ENCODE data around the gene RPLP2.
A peak's percentile ranks its signal among the peaks of the same experiment; 100 is the strongest.

The RPLP2 gene

DNA sequence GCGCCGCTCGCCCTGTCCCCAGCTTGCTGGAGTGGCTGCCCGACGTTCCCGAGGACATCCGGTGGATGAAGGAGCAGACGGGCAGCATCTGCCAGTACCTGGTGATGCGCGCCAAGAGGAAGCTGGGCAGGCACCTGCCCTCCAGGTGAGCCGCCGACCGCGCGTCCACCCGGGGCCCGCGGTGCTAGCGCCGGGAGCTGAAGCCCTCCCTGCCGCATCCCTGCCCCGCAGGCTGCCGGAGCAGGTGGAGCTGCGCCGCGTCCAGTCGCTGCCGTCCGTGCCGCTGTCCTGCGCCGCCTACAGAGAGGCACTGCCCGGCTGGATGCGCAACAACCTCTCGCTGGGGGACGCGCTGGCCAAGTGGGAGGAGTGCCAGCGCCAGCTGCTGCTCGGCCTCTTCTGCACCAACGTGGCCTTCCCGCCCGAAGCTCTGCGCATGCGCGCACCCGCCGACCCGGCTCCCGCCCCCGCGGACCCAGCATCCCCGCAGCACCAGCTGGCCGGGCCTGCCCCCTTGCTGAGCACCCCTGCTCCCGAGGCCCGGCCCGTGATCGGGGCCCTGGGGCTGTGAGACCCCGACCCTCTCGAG lies 14.6 kb downstream of the RPLP2 start:
- DNase-seq (ENCODE audit: low read depth): no peak

DNA sequence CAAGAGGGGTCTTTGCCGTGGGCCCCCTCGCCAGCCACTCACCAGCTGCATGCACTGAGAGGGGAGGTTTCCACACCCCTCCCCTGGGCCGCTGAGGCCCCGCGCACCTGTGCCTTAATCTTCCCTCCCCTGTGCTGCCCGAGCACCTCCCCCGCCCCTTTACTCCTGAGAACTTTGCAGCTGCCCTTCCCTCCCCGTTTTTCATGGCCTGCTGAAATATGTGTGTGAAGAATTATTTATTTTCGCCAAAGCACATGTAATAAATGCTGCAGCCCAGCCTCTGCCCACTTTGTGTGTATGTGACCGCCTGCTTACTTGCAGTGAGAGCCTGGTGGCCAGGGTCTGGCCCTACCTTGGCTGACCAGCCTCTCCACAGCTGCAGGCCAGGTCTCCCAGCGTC lies 15.2 kb downstream of the RPLP2 start:
- DNase-seq (ENCODE audit: low read depth): no peak

DNA sequence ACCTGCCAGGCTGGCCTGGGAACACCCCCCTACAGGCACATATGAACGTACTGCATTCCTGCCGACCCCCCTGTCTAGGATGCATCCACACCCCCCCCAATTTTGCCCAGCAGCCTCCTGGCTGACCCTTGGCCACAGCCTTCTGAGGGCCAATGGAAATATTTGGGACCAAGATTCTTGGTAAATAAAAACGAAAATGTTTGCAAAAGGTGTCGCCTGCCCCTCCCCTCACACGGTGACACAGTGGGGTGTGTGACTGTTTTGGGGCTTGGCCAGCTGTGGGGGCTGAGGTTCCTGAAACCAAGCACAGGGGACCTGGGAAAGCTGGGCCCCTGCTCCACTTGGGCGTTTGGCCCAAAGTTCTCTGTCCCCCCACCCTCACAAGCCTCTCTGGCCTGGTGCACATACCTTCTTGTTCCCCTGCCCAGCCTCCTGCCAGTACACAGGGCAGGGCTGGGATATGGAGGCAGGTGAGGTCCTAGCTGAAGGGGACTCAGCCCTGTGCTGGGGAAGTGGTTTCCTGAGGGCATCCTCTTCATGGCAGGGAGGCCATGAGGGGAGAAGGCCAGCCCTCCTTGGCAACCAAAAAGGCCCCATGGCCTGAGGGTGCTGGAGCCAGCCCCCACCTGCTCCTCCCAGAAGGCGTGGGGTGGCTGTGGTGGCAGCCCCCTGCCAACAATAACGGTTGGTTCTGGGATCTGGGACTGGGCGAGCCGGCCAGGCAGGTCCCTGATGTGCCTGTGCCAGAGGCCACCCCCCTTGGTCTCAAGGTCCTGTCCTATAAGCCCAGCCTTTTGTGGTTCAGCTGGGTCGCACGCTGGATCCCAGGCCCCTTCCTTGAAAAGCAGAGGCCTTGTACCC lies 15.8 kb downstream of the RPLP2 start:
- DNase-seq (ENCODE audit: low read depth): no peak

DNA sequence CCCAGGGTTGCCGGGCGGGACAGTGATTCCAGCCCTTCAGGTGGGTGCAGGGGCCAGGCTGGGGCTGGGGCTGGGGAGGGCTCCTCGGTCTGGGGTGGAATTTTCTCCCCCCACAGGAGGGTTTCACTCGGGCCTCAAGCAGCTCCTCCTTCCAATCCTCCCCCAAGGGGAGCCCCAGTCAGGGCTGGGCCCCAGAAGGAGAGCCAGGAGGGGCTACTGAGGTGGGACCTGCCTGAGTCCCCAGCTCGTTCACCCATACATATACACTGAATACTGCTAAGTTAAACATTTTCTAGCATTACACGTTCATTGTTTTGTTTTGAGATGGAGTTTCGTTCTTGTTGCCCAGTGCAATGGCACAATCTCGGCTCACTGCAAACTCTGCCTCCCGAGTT lies 16.5 kb downstream of the RPLP2 start:
- DNase-seq (ENCODE audit: low read depth): no peak

DNA sequence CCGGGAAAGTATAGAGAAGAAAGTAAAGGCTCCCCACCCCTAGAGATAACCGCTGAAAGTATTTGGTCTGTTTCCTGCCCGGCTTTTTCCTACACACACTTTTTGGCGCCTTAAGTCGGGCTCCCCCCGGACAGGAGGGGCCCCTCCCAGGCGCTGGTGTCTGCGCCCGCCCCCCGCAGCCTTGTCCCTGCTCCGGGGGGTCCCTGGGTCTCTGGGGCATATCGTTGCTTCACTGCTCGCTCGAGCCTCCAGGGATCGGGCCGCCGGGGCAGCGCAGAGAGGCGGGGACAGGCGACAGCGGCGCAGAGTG lies 17.0 kb downstream of the RPLP2 start:
- DNase-seq (ENCODE audit: low read depth): no peak

DNA sequence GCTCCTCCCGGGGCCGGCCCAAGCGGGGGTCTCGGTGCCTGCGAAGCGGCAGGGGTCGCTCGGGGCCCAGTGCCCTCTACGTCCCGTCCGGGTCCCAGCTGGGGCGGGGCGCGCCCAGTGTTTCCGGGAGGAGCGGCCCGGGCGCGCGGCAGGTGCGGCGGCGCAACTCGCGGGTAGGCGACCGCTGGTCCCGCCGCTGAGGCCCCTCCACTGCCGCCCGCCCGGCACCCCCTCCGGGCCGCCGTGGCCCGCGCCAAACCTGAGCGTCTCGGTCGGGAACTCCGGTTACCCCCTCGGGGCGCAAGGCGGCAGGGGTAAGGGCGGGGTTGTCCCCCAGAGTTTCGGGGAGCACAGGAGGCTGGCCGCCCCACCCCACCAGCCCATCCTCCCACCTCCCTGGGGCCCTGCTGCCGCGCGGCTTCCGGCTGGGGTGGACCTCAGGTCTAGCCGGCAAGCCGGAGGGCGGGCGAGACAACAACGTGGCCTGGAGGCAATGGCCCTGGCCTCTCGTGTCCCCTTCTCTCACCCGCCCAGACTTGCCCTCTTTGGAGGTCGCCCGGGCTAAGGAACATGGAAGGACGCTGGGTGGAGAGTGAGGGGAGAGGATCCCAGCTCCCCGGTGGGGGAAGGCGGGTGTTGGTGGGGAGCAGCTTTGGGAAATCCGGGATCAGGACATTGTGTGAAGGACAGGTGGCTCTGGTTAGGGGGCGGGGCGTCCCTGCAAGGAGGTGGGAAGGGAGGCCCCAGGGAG lies 17.6 kb downstream of the RPLP2 start:
- DNase-seq (ENCODE audit: low read depth): no peak

DNA sequence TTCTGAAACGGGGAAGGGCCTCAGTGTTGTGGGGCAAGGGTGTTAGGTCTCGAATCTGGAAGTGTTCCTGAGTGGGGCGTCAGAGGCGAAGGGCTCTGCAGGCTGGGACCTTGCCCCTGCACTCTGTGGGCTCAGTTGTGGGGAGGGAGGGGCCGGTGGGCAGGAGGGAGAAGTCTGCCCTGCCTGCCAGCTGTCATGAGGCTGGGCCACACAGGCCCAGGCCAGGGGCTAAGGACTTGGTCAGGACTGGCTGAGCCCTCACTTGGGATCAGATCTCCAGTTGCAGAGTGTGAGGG lies 18.1 kb downstream of the RPLP2 start, which contains the start of gene CRACR2B:
Gene CRACR2B, plus strand, starts transcription at position 23 of the 296 bp plus-strand sequence. CDS start 689 bp downstream, outside the sequence.
- no peak for DNase-seq (ENCODE audit: low read depth)

DNA sequence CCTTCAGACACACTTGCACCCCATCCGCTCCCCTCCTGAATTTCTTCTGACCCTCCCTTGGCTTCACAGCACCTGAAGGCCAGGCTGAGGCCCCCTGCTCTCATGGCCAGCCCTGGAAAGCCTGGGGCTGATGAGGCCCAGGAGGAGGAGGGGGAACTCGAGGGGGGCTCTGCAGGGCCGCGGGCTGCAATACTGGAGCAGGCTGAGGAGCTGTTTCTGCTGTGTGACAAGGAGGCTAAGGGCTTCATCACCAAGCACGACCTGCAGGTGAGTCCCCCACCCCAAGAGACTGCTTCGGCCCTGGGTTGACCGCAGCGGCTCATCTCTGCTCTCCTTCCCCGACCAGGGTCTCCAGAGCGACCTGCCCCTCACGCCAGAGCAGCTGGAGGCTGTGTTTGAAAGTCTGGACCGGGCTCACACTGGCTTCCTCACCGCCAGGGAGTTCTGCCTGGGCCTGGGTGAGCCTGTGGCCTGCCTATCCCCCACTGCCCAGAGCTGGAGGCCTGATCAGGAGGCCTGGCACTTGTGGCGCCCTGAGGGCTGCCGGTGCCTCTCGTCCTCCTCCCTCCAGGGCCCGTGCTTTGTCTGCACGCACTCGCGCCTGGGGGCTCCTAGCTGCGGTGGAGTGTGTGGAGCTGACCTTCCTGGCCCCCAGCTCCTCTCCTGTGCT lies 18.9 kb downstream of the RPLP2 start:
- DNase-seq (ENCODE audit: low read depth): no peak

DNA sequence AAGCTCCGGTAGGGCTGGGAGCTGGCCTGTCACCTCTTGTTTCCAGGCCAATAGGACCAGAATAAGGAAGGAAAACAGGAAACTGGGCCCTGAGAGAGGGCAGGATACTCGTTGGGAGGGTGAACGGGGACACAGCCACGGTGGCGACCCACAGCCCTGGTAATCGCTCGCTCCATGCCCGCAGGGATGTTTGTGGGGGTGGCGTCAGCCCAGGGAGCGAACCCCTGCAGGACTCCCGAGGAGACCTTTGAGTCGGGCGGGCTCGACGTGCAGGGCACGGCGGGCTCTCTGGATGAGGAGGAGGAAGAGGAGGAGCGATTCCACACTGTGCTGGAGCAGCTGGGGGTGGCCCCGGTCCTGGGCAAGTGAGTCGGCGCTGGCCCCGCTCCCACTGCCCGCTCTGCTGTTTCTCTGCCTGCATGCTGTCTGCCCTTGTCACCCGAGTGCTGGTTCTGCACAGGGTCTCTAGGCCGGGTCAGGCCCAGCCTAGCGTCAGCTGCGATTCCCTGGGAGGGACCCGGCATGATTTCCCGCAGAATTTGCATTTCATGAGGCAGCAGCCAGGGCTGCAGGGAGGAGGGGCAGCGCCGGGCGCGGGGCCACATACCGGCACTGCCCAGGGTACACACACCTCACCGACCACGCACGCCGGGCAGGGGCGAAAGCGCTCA lies 19.5 kb downstream of the RPLP2 start:
- no peak for DNase-seq (ENCODE audit: low read depth)

DNA sequence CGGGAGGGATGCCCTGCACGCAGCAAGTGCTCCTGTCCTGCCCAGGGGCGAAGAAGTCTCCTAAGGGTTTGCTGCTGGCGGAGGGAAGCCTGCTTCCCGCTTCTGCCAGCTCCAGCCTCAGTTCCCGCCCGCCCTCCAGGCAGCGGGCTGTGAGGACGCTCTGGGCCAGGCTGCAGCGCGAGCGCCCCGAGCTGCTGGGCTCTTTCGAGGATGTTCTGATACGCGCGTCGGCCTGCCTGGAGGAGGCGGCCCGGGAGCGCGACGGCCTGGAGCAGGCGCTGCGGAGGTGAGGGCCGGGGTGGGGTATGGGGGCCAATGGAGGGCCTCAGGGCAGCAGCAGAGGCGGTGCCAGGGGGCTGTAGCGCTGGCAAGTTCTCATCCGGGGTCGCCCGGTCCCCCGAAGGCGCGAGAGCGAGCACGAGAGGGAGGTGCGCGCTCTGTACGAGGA lies 20.1 kb downstream of the RPLP2 start:
- no peak for DNase-seq (ENCODE audit: low read depth)

DNA sequence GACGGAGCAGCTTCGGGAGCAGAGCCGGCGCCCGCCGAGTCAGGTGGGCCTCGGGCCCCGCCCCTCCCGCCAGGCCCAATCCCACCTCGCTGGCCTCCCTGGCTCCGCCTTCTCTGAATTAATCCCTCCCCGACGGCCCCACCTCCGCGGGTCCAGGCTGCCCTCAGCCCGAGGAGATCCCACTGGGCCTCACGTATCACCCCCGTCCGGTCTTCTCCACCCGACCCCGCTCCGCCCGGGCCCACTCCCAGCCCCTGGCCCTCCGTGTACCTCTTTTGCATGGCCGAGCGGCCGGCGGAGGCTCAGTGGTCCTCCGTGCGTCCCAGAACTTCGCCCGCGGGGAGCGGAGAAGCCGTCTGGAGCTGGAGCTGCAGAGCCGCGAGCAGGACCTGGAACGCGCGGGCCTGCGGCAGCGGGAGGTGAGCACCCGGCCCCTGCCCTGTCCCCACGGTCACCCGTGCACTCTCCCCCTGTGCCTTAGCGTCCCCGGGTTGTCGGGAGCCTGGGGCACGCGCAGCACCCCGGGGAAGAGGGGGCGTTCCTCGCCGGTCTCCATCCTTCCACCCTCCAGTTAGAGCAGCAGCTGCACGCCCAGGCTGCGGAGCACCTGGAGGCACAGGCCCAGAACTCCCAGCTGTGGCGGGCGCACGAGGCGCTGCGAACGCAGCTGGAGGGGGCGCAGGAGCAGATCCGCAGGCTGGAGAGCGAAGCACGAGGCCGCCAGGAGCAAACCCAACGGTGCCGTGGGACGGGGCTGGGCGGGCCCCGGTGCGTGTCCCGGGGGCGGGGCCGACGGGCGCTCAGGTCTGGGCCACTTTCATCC lies 20.7 kb downstream of the RPLP2 start:
- DNase-seq (ENCODE audit: low read depth): no peak

DNA sequence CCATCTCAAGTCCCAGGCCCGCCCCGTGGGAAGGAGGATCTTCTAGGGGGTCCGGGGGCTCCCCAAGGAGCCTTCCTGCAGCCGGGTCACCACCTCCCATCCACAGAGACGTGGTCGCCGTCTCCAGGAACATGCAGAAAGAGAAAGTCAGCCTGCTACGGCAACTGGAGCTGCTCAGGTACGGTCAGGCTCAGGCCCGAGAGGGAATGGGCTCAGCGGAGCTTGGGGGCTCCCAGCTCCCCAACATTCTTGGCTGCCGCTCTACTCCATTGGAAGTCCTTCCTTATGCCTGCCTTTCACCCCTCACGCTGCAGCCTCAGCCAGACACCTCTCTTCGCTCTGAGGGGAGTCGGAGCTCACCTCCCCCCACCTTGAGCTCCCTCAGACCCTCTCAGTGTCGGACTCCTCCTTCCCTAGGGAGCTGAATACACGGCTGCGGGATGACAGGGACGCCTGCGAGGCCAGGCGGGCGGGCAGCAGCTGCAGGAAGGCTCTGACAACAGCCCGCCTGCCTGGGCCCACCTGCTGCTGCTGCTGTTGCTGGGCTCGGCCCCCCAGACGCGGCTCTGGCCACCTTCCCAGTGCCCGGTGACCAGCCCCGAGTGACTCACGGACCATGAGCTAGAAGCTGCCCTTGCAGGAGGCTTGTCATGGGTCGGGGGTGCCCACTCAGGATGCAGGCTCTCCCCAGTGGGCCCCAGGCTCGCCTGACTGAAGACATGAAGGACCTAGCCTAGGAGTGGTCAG lies 21.5 kb downstream of the RPLP2 start:
- no peak for DNase-seq (ENCODE audit: low read depth)

DNA sequence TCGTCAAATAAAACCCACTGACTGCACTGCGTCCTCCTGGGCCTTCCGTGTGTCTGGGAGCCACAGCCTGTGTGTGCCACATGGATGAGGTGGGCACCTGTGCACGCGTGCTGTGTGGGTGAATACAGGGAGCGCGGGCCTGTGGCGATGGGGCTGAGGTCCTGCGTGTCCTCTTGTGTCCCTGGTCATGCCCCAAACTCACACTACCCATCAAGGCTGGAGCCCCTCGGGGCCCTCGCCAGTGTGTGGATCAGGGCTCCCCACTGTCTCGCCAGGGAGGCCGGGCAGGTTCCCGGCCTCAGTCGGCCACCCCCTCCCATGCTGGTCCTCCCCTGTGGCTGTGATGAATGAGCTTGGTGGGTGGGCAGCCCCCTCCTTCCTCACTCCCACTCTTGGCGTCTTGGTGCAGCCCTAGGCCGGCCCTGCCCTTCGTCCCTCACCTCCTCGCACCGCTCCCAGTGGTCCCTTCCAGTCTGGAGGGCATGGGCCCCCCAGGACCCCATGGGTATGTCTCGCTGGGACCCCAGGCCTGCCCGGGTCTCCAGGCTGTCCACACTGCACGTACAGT lies 22.3 kb downstream of the RPLP2 start:
- no peak for DNase-seq (ENCODE audit: low read depth)

DNA sequence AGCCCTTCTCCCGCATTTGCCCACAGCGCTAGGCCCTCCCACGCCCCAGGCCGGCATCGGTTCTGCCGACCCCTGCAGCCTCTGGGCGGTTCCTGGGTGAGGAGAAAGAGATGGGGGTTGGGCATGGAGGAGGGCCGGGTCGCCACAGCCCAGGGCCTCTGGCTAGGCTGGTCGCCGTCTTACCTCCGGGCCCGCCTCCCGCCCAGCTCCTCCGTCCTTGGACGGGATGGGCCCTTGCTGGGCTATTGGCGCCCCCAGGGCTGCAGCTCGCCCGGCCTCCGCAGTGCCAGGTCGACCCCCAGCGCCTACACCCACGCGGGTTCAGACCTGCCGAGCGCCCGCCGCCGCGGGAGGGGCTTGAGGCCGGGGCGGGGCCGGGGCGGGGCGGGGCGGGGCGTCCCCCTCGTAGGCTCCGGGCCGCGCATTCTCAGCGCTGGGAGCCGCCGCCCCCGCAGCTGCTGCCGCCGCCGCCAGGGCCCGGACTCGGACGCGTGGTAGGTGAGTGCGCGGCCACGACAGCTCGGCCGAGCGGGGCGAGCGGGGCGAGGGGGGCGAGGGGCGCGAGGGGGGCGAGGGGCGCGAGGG lies 22.9 kb downstream of the RPLP2 start, which contains the start of gene CD151:
Gene CD151, plus strand, starts transcription at position 424 of the 585 bp plus-strand sequence. CDS start 3,118 bp downstream, outside the sequence.
- no peak for DNase-seq (ENCODE audit: low read depth)

DNA sequence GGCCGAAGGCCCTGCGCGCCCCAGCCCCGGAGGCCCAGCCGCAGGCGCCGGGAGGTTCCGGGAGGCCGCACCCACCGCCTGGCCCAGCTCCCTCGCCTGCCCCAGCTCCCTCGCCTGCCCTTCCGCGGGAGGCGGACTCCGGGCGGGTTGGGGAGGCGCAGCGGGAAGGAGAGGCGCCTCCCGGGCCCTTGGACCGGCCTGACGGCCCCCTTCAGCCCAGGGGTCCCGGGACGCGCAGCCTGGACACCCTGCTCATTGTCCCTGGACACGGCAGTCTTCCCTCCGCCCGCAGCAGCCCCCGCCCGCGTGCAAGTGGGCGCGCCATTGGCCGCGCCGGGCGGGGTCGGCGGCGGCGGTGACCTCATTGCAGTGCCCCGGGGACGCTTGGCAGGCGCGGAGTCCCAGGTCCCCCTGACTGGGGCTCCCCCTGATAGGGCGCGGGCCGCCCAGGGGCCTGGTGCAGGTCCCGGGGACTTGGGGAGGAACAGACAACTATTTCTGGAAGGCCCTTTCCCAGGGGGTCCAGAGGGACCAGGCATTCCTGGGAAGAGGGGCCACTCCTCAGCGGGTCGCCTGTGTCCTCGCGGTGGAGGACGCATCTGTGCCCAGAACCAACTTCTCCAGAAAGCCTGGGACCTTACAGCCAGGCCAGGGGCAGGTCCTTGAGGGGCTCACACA lies 23.5 kb downstream of the RPLP2 start:
- DNase-seq (ENCODE audit: low read depth): no peak

DNA sequence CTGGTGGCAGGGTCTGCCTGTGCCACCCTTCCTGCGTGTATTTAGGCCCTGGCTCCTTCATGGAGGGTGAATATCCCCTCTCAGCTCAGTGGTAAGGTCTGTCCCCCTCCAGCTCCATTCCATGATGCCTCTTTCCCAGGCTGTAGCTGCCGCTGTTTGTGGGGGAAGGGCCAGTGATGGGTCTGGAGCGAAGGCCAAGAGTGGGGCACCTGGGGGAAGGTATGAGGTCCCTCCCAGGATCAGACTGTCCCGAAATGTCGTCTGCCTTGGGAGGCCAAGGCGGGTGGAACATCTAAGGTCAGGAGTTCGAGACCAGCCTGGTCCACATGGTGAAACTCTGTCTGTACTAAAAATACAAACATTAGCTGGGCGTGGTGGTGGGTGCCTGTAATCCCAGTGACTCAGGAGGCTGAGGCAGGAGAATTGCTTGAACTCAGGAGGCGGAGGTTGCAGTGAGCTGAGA lies 24.1 kb downstream of the RPLP2 start:
- DNase-seq (ENCODE audit: low read depth): no peak

DNA sequence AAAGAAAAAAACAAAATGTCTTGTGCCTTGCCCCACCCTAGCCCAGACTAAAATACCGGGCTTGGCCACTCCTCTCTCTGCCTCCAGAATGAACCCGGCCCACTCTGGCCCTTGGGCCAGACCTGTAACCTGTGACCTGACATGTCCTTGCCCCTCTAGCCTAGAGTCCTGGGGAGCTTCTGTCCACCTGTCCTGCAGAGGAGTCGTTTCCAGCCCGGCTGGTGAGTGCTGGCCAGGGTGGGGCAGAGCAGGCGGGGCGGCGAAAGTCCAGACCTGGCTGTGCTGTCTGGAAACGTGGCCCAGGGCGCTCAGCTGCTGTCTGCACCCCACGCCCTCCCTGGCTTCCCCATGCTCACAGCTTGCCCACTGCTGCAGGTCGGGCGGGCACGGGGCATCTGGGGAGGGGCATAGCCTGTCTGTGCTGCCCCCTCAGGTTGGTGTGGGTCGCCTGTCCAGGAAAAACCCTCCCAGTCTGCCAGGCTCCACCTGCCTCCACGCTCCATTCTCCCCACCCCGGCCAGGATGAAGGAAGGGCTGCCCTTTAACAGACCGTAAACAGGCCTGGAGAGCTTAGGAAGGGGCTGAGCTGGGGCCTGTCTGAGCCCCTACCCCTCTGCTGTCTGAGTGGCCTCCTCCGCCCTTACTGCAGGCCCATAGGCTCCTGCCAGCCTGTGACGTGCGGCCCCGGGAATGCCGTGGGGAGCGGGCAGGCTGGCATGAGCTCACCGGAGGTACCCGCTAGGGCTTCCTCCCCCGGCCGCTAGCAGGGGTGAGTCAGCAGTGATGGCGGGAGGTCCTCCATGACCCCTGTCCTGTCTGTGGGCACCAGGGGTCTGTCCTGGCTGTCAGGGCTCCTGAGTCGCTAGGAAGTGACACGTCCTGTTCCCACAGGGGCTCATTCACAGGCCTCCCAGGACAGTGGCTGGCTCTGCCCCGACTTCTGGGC lies 24.9 kb downstream of the RPLP2 start:
- peak; percentile 45 for DNase-seq (ENCODE audit: low read depth)

DNA sequence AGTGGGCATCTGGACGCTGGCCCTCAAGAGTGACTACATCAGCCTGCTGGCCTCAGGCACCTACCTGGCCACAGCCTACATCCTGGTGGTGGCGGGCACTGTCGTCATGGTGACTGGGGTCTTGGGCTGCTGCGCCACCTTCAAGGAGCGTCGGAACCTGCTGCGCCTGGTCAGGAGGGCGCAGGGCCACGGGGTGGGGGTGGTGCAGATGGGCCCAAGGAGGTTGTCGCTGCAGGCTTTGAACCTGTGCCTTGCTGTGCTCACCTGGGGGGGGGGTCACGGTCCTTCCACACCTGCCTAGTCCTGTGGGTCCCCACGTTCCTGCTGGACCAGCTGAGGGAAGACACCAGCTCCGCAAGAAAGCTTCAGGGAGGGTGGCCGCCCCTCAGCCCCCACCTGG lies 26.5 kb downstream of the RPLP2 start:
- no peak for DNase-seq (ENCODE audit: low read depth)
